Measurements from ENCODE around the gene DEFB127. TPM values are rescaled to one million over a fixed set of nuclear protein-coding genes. Genes with fewer than 3 reads are reported as not detected.

The DEFB127 gene
- total and polyA plus RNA-seq, 2 of the 4 experiments (the other 2 are of a cell fraction) = not detected

DNA sequence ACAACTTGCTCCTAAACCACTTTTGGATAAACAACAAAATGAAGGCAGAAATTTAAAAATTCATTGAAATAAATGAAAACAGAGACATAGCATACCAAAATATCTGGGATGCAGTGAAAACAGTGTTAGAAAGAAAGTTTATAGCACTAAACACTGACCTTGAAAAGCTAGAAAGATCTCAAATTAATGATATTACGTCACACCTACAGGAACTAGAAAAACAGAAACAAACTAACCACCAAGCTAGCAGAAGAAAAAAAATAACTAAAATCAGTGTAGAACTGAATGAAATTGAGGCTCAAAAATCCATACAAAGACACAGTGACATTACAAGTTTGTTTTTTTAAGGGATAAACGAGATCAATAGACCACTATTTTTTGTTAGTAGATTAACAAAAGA, 27.0 kb downstream of the DEFB127 start:
- no peak overlapping the region for H2BK20ac ChIP-seq (ENCODE audit: low read depth, low read length)
- no peak overlapping the region for H3K4me2 ChIP-seq (ENCODE audit: low read depth, low read length)
- no peak overlapping the region for H2AFZ ChIP-seq (replicated peaks; ENCODE audit: low read length, poor library complexity)
- no TSS peak for BruUV-seq (replicated peaks)
- no peaks in the 10 kb centered on the region for H3K4me1 ChIP-seq (ENCODE audit: control insufficient read depth, insufficient read depth, low read length)
- H3K4me3 ChIP-seq (ENCODE audit: insufficient read depth, low read depth, low read length) = no peak overlapping the region
- no peak overlapping the region for H4K91ac ChIP-seq (ENCODE audit: insufficient read depth, low read depth, low read length)
- ChIA-PET POLR2A (ENCODE audit: unreplicated experiment) (no interaction called here), CTCF (no interaction called here)
- H2AK5ac ChIP-seq (ENCODE audit: low read depth, low read length) = no peak overlapping the region
- H3K9me3 ChIP-seq (ENCODE audit: control insufficient read depth, insufficient read depth, low read length) = no peaks in the 10 kb centered on the region
- ATAC-seq (ENCODE audit: low read depth) = no peak
- no peak overlapping the region for H2BK5ac ChIP-seq (ENCODE audit: low read depth, low read length, poor library complexity, severe bottlenecking)
- no peaks in the 10 kb centered on the region for H3K27me3 ChIP-seq (ENCODE audit: control insufficient read depth, insufficient read depth, low read length)
- H3K9me1 ChIP-seq (ENCODE audit: insufficient read depth, low read length) = no peaks in the 10 kb centered on the region
- no peaks in the 10 kb centered on the region for H3K36me3 ChIP-seq (ENCODE audit: control insufficient read depth, insufficient read depth, low read length)
- no peak overlapping the region for H3K9ac ChIP-seq (ENCODE audit: low read depth, low read length)
- H2BK120ac ChIP-seq (ENCODE audit: low read depth, low read length) = no peak overlapping the region
- TF ChIP-seq, protein P1, sequence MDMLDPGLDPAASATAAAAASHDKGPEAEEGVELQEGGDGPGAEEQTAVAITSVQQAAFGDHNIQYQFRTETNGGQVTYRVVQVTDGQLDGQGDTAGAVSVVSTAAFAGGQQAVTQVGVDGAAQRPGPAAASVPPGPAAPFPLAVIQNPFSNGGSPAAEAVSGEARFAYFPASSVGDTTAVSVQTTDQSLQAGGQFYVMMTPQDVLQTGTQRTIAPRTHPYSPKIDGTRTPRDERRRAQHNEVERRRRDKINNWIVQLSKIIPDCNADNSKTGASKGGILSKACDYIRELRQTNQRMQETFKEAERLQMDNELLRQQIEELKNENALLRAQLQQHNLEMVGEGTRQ (IDR thresholded peaks at IDR 0.05; ENCODE audit: low read depth, low read length) = no peak
- no peak for TF ChIP-seq CEBPB (IDR thresholded peaks at IDR 0.05; ENCODE audit: low read depth, low read length)
- no peak for TF ChIP-seq MAZ (IDR thresholded peaks at IDR 0.05; ENCODE audit: borderline replicate concordance, low read depth, low read length)
- TF ChIP-seq MAFK (IDR thresholded peaks at IDR 0.05; ENCODE audit: low read depth, low read length) = no peak
- TF ChIP-seq NFE2L2 (IDR thresholded peaks at IDR 0.05; ENCODE audit: low read depth, low read length) = no peak
- TF ChIP-seq BHLHE40 (IDR thresholded peaks at IDR 0.05; ENCODE audit: low read depth, low read length) = no peak
- TF ChIP-seq, protein P2, sequence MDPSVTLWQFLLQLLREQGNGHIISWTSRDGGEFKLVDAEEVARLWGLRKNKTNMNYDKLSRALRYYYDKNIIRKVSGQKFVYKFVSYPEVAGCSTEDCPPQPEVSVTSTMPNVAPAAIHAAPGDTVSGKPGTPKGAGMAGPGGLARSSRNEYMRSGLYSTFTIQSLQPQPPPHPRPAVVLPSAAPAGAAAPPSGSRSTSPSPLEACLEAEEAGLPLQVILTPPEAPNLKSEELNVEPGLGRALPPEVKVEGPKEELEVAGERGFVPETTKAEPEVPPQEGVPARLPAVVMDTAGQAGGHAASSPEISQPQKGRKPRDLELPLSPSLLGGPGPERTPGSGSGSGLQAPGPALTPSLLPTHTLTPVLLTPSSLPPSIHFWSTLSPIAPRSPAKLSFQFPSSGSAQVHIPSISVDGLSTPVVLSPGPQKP (IDR thresholded peaks at IDR 0.05; ENCODE audit: borderline replicate concordance, low read depth, low read length) = no peak
- TF ChIP-seq RAD21 (IDR thresholded peaks at IDR 0.05; ENCODE audit: low read length) = no peak
- TF ChIP-seq CHD1 (IDR thresholded peaks at IDR 0.05; ENCODE audit: low read depth, low read length) = no peak
- TF ChIP-seq SMC3 (IDR thresholded peaks at IDR 0.05; ENCODE audit: low read depth, low read length) = no peak
- TF ChIP-seq MXI1 (IDR thresholded peaks at IDR 0.05; ENCODE audit: borderline replicate concordance, low read depth, low read length) = no peak
- no peak for TF ChIP-seq POLR2A (IDR thresholded peaks at IDR 0.05; ENCODE audit: low read depth, low read length)
- no peak for DNase-seq
- intact Hi-C loops (cut with micrococcal nuclease) = no loop called here
- dilution Hi-C loops (cut with HindIII; ENCODE audit: low sequenced_read_pairs, unreplicated experiment) = no loop called here
- no peak overlapping the region for H3K27ac ChIP-seq (ENCODE audit: insufficient read depth, low read length)
- H4K8ac ChIP-seq (ENCODE audit: low read depth in 2 of 2, low read length in 2 of 2) = no peak overlapping the region
- WGBS, 2 experiments (ENCODE audit: extremely low coverage in 2 of 2, insufficient read length in 1 of 2) = no CpG with 5 or more reads among the region's 2 CpGs
- H3K18ac ChIP-seq (ENCODE audit: low read depth, low read length) = no peak overlapping the region
- H2BK15ac ChIP-seq (ENCODE audit: low read depth, low read length) = no peak overlapping the region
- H2AK9ac ChIP-seq (replicated peaks; ENCODE audit: low read depth, low read length, poor library complexity) = no peak overlapping the region
- H3K79me1 ChIP-seq (ENCODE audit: low read depth in 1 of 2, low read length in 2 of 2) = no peaks in the 10 kb centered on the region
- no peak overlapping the region for H3K23ac ChIP-seq (ENCODE audit: low read depth, low read length)
- no peak overlapping the region for H3K56ac ChIP-seq (ENCODE audit: extremely low read depth, insufficient read depth, low read length)
- no peak overlapping the region for H3K14ac ChIP-seq (replicated peaks; ENCODE audit: low read depth, low read length)
- no peak overlapping the region for H4K5ac ChIP-seq (ENCODE audit: low read depth, low read length)
- H3K4ac ChIP-seq (ENCODE audit: low read depth, low read length) = no peak overlapping the region
- in situ Hi-C loops (cut with MboI; ENCODE audit: low sequenced_read_pairs) = no loop called here
- H4K20me1 ChIP-seq (ENCODE audit: insufficient read depth, low read length) = no peaks in the 10 kb centered on the region
